GM23248 (cell line): ENCODE measurements around the gene RIPK3.

Experiments used
- EZH2 ChIP-seq: fragments of 200-600 bp; sonication (generic); IDR thresholded peaks from 2 replicates; pipeline ENCODE4 v1.6.1; 2018; ENCODE audit warnings: antibody characterized with exemption, mild to moderate bottlenecking; ENCODE audit not compliant: insufficient read depth, poor library complexity, severe bottlenecking
- EZH2phosphoT487 ChIP-seq: fragments of 200-600 bp; sonication (generic); IDR thresholded peaks from 2 replicates; pipeline ENCODE4 v1.6.1; 2018; ENCODE audit warnings: antibody characterized with exemption, moderate library complexity, mild to moderate bottlenecking, low read depth; ENCODE audit not compliant: insufficient read depth

DNA sequence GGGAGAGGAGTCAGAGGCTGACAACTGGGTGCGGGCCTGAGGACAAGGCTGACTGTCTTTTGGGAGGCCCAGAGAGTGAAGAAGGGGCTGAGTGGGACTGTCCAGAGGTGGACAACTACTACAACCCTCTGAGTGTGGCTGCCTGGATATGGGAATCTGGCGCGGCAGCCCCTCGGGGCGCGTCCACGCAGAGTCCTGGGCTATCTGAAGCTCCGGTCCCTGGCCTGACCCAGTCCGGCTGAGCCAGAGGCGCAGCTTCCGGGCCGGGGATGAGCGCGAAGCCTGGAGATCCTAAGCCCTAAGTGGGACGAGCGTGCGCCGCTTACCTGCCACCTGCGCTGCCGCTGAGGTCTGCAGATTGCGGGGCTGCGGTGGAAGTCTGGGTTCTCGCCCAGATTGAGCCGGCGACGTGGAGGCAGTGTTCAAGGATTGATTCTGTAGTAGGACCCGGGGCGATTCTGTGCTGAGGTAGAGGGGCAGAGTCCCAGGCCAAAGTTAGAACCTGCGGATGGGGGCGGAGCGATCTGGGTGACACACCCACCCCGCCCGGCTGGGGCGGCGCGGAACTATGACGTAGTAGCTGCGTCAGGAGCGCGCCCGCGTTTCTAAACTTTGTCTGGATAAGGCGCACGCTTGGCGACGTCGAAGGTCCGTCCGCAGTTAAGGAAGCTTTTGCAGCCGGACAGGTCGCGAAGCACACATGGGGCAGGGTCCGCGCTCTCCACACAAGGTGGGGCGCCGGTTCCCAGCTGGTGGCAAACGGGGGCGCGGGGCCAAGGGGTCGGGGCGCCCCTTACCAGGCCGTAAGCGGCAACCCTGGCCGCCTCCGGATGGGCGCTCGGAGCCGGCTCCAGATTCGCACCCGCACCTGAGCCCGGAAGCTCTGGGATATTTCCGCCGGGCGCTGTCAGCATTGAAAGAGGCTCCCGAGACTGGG is 40.3 kb downstream of the RIPK3 start, which contains the start of the genes DHRS1 and NOP9:
- no peak for TF ChIP-seq EZH2phosphoT487
- no peak for TF ChIP-seq EZH2
